ENCODE data around the gene ITGA2B.
"Not testable (repeated sequence)": the region's sequence is repeated elsewhere in the genome, so short reads cannot be mapped to it uniquely, and the experiment has no call there.

Gene ITGA2B

DNA sequence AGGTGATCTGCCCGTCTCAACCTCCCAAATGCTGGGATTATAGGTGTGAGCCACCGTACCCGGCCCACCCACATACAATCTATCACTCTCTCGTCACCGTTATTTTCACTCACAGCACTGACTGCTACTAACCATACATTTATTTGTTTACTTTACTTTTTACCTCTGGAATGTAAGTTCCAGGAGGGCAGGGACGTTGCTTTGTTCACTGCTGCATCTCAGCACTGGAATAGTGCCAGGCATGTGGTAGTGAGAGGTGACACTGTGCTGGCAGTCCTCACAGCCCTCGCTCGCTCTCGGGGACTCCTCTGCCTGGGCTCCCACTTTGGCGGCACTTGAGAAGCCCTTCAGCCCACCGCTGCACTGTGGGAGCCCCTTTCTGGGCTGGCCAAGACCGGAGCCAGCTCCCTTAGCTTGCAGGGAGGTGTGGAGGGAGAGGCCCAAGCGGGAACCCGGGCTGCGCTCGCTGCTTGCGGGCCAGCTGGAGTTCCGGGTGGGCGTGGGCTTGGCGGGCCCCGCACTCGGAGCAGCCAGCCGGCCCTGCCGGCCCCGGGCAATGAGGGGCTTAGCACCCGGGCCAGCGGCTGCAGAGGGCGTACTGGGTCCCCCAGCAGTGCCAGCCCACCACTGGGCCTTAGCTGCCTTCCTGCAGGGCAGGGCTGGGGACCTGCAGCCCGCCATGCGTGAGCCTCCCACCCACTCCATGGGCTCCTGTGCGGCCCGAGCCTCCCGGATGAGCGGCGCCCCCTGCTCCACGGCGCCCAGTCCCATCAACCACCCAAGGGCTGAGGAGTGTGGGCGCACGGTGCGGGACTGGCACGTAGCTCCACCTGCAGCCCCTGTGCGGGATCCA, 20.8 kb downstream of the ITGA2B start:
- DNase-seq: not testable (repeated sequence)

DNA sequence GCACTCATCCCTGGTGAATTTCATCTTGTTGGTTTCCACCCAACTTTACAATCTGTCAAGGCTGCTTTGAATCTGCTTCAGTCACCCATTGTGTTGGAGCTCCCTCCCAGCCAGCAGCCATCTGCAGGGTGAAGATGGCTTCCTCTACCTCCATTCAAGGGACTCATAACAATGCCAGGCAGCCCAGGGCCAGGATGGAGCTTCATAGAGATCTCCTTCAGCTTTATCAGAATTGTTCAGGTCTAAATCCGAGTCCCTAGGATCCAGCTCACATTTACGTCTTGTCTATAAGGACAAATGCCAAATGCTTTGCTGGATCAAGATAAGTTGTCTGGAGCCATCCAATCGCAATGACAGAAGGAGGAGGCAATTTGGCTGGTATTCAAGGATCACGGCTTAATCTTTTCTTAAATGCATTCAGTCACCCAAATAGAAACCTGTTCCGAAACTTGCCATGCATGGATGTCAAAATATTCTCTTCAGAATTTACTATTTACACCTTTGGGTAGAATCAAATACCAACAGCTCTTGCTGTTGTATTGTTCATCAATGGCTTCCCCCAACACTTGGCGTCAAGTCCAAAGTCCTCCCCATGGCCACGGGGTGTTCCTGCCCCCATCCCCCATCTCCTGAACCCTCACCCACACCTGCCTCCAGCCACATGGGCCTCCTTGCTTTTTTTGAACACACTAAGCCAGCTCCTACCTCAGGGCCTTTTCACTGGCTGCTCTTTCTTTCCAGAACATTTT, 22.0 kb downstream of the ITGA2B start:
- DNase-seq: no peak

DNA sequence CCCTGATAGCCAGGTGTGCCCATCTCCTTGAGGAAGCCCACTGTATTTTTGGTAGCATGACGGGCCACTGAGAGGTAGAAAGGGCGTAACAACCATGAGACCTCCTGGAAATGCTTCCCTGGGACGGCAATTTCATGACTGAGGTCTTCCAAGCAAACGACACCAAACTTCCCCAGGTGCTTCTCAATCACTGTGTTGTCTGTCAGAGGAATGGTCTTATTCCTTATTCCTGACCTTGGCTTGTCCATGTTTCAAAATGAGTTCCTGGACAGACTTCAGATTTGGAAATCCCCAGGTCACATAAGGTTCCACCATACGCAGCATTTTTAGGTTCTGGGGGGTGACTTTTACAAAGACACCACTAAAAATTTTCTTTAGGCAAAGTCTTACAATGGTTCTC, 24.4 kb downstream of the ITGA2B start:
- DNase-seq: not testable (repeated sequence)

DNA sequence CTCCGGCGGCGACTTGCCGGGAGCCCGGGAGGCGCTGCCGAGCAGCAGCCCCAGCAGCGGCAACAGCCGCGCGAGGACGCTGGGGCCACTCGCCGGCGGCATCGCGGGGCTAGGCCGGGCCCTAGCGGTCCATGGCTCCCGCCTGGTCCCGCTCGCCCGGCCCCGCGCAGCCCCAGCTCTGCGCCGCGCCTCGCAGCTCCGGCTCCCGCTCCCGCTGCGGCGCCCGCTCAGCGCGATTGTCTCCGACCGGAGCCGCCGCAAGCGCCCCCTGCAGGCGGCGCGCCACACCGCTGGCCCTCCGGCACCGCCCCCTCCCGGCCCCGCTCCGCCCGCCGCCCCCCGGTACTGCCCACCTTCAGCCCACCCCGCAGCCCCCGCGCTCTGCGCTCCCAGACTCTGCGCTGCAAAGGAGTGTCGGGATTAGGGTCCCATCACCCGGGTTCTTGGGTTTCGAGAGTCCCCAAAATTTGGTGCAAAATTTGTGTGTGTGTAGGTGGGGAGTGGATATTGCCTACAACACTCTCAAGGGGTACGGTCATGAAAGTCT, 25.8 kb downstream of the ITGA2B start, which contains the start of gene FAM171A2:
FAM171A2 (minus strand) TSS at position 241 of the 547 bp plus-strand sequence; CDS start at position 102, 139 bp downstream.
- peak; percentile 83 for DNase-seq

DNA sequence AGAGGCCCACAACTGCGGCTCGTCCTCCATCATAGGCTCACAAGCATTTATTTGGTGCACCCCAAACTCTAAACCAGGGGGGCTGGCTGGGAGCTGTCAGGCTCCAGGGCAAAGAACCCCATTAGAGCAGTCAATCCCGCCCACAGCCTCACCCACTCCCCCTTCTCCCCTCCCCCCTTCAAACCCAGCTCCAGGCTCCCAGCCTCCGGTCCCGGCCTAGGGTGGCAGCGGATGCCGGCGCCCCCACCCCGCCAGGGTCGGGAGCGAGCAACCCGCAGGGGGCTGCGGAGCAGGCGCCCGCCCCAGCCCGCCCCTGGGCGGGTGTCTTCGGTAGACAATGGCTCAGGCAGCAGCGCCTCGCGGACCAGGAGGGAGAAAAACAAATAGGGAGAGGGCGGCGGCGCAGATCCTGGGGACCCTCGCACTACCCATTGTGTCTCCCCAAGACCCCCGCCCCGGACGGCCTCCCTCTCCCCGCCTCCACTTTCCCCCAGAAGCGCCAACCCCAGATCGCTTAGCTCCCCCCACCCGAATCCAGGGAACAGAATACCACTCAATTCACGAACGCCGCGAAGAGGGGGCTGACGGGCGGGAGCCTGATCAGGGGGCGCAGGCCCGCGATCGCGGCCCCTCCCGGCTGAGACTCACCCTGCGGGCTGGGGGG, 26.4 kb downstream of the ITGA2B start:
- peak; percentile 57 for DNase-seq

DNA sequence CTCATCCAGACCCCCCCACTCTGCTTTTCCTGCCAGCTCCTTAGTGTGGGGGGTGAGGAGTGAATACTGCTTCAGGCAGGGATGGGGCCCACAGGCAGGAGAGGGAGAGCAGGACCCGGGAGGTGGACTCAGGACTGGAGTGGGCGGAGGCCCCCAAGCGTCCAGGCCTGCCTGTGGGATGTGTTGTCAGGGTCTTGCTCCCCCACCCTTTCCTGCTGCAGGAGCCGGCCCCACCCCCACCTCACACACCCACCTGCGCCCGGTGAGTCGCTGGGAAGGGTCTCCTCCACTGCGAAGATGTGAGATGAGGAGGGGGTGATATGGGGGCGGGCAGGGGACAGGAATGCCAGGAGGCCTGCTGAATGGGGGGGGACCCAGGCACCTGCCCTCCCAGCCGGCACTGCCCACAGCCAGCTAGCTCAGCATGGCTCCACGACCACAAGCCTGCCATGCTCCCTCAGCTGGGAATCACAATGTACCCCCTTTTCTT, 26.9 kb downstream of the ITGA2B start:
- peak; percentile 47 for DNase-seq

DNA sequence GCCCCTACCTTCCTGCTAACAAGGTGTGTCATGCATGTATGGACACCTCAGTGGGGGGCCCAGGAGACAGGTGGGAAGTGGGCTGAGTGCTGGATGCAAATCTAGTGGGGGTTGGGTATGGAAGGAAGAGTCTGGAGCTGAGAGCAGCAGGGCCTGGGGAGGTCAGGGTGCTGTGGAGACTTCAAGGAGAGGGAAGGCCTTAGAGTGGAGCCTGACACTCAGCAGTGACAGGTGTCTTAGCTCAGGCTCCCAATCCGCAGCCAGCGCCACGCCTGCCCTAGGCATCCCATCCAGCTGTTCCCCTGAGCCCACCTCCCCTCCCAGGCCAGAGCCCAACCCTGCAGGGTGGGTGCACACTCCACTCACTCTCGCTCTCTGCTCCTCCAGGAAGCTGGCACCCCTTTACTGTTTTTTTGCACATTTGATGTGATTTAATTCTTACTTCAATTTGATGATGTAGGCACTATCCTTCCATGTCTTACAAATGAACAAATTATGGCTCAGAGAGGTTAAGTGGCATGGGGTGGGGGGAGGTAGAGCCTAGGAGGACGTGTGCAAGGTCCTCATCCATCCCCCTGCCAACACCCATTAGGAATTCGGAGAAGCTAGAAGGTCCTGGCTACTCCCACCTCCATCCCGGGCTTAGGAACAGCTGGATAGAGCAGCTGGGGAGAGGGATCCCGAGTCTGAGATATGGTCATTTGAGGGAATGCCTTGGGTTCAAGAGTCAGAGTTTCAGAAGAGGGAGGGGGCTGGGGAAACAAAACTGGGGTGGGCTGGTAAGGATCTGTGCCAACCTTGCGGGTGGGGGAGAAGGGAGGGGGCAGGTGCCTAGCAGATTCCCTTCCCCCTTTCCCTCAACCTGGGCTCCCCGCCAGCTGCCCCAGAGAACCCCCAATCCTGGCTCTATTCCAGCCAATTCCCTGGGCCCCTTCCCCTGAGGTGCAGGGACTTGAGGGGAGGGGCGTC, 27.9 kb downstream of the ITGA2B start:
- DNase-seq: peak; percentile 57

DNA sequence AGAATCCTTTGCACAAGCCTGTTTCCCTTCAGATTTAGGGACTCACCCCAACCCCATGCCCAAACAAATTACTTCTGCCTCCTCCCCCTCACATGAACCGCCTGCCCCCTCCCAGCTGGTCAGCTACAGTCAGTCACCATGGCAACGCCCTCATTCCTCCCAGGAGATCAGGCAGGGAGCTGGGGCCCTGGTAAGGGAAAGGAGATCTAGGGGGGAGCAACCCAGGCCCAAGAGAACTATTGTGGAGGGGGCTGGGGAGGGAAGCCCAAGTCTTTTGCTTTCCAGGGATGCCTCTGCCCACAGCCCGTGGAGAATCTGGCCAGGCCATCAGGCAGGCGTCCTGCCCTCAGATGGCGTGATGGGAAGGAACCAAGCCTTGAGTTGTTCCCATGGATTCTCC, 28.6 kb downstream of the ITGA2B start:
- peak; percentile 59 for DNase-seq

DNA sequence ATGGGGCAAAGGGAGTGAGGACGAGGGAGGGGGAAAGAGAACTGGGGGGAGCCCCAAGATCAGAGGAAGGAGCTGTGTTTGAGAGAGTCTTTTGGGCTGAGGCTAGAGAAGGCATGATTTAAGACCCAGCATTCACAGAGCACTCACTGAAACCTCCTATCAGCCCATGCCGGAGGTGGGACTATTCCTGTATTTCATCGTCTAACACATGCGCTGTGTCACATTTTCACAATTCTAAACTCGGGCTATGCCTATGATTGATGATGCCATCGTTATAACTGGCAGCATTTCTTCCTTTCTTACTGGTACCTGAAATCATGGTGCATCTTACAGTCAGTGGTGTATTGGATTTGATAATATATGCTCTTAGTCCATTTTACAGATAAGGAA, 29.3 kb downstream of the ITGA2B start:
- DNase-seq: no peak

DNA sequence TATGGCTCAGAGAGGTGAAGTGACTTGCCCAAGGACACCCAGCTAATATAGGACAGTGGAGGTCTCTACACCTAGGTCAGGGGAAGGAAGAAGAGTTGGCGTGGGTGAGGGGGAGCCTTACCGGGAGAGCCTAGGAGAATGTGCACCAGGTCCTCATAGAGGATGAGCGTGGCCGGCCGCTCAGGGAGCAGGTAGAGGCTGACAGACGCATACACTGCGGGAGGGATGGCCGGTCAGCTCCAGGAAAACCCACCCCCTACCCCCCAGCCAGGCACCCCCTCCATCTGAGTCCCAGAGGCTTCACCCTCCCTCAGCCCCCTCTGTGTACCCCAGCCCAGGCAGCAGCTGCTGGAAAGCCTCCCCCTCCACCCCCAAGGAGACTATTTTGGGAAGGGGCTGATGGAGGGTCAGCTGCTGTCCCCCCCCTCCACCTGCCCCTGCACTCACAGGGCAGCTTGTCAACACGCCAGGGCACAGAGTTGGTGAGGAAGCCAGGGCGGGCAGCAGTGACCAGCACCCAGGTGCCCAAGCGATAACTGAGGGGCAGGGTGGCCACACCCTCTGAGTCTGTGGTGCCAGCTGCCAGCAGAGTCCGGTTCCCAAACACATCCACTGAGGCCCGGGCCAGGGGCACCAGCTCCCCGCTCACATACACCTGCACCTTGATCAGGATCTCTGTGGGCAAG, 29.8 kb downstream of the ITGA2B start:
- DNase-seq: peak; percentile 33

DNA sequence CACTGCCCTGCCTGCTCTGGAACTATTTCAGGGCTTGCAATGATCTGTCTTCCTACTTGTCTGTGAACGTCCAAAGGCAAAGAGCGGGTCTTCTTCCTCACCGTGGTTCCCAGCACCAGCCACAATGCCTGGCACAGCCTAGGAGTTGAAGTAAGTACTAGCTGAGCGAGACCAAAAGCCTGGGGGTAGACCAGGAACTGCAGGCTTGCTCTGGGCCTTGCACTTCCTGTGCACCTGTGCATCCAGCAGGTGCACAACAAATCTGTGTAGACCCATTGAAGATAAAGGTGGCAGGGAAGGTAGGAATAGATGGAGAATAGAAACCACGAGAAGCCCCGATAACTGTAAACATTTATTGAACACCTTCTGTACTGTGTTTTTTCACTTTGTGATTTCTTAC, 30.4 kb downstream of the ITGA2B start:
- DNase-seq: no peak

DNA sequence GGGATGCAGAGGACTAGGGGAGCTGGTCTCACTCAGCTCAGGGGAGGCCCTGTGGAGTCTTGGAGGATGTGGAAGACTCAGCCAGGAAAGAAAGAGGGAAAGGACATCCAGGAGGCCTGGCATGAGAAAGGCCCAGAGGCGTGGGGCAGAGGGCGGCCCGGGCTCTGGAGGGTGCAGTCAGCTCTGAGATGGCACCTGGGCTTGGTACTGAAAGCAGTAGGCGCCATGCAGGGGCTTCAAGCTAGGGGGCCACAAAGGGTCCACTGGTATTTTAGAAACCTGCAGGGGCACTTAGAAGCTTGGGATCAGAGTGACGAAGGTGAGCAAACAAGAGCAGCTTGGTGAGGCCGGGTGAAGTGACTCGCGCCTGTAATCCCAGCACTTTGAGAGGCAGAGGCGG, 31.4 kb downstream of the ITGA2B start:
- no peak for DNase-seq

DNA sequence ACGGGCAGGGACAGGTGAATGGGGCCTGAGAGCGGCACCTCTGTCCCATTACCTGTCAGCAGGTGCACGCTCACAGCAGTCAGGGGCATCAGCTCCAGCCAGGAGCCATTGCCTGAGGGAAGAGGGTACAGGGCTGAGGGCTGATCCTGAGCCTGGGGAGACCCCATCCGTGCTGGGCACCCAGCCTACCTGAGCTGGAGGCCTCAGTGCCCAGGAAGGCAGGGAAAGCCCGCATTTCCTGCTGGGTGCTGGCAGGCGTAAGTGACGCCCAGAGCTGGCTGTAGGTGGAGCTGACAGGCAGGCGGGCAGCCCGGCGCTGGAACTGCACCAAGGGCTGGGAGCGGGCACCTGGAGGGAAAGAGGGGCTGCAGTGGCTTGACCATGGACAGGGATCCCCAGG, 33.2 kb downstream of the ITGA2B start:
- DNase-seq: no peak

DNA sequence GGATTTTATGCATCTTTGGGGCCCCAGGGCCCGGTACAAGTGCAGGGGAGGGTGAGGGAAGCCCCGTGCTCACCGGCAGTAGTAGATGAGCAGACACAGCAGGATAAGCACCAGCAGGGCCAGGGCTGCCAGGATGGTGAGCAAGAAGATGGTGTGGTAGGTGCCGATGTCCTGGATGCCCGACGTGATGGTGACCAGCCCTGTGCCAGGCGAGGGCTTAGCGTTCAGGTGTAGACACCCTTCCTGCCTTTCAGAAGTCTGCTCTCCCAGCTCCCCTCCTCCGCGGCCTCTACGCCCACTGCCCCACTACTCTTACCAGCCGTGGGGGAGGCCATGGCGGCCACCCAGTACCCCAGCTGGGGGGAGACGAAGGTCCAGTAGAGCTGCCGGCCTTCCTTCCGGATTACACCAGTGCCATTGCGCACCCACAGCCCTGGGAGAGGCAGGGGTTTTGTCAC, 33.8 kb downstream of the ITGA2B start:
- no peak for DNase-seq

DNA sequence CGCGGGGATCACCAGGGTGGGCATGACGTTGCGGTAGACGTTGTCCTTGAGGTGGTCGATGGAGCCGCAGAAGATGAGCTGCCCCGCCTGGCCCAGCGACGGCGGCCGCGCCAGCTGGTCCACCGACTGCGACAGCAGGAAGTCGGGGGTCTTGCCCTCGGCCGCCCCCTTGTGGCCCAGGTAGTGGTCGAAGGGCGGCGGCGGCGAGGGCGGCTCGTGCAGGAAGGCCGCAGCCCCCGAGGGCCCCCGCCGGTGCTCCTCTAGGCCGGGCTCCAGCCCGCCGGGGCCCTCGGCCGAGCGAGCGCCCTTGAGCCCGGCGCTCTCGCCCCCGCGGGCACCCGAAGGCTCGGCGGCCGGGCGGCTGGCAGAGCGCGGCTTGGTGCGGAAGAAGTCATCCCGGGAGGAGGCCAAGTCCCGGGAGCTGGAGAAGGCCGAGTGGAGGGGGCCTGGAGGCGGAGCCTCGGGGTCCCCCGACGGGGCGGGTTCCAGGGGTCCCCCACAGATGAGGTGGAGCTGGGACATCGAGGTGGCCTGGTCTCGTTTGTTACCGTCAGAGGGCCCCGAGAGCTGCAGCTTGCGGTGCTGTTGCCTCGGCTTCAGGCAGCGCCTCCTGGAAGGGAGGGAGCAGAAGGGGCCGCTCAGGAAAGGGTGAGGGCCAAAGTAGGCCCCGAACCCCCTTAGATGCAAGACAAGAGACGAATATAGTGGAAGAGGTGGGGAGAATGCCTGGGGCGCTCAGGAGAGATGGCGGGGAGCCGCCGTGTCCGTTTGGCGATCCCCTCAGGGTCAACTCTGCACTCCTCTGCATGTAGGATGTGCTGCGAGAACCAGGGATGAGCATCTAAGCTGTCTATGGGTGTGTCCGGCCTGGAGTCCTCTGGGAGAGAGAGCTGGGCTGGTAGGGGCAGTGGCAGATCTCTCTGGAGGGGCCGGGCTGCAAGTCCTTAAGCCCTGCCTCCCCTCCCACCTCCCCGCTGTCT, 34.6 kb downstream of the ITGA2B start:
- DNase-seq: peak; percentile 76

DNA sequence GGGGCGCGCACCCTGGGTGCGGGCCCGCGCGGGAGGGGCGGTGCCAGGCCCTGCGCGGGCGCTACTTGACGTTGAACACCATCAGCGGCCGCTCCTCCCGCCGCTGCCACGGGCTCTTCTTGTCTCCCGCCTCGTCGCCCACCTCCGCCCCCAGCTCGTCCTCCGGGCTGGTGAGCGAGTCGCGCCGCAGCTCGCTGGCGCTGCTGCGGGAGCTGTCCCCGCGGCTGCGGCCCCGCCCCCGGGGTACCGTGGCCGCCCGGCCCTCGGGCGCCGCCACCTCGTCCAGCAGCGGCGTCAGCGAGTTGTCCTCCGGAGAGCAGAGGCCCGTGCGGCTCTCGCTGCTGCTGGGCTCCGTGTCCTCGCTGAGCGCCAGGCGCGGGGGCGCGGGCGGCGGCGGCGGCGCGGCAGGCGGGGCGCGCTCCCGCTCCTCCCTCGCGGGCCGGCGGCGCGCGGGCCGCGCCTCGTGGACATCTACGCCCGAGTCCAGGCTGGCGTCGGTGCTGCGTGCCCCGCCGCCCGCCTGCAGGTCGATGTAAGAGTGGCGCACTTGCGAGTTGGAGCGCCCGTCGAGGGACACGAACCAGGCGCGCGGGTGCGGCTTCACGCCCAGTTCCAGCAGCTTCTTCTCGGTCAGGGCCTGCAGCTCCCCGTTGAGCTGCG, 35.6 kb downstream of the ITGA2B start:
- DNase-seq: peak; percentile 51

DNA sequence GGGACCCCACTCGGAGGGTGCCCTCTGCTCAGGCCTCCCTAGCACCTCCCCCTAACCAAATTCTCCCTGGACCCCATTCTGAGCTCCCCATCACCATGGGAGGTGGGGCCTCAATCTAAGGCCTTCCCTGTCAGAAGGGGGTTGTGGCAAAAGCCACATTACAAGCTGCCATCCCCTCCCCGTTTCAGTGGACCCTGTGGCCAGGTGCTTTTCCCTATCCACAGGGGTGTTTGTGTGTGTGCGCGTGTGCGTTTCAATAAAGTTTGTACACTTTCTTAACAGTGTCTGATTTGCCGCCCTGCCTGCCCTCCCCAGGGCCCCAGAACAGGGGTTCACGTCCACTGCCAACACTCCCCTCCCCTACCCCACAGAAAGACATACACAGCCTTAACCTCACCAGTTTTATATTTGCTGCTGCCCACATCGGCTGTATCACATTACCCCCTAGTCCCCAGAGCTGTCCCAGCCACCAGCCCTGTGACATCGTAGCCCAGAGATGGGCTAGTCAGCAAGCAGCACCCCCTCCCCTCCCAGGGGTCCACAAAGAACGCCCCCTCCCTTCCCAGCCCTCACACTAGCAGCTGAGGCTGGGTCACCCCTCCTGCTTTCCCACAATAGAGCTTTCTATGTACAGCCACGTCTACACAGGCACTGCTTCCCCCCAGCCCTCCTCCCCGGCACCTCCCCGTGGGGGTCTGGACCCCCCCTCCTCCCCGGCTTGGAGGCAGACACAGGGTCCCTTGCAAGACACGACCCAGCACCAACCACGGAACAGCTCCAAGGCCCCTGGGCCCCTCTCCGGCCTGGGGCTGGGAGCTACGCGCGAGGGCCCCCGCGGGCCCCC, 36.4 kb downstream of the ITGA2B start:
- DNase-seq: peak; percentile 53

Data from right hindlimb (tissue), 1 donor.